T-helper 2 cell (primary cell): ENCODE measurements around the gene ZBP1.

ENCODE experiments used
- DNase-seq, 5 experiments: peaks; one replicate each; pipeline versions ENCODE4 v3.0.0 to v3.0.0-alpha.2; 2012 to 2022
- total RNA-seq, 2 donors: gene quantifications; one replicate each; lab custom pipeline; 2026; lab: John Stamatoyannopoulos, UW

Gene ZBP1, protein sequence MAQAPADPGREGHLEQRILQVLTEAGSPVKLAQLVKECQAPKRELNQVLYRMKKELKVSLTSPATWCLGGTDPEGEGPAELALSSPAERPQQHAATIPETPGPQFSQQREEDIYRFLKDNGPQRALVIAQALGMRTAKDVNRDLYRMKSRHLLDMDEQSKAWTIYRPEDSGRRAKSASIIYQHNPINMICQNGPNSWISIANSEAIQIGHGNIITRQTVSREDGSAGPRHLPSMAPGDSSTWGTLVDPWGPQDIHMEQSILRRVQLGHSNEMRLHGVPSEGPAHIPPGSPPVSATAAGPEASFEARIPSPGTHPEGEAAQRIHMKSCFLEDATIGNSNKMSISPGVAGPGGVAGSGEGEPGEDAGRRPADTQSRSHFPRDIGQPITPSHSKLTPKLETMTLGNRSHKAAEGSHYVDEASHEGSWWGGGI
- total RNA-seq = 21.2 to 36.5 reads per million in 2 donors

DNA sequence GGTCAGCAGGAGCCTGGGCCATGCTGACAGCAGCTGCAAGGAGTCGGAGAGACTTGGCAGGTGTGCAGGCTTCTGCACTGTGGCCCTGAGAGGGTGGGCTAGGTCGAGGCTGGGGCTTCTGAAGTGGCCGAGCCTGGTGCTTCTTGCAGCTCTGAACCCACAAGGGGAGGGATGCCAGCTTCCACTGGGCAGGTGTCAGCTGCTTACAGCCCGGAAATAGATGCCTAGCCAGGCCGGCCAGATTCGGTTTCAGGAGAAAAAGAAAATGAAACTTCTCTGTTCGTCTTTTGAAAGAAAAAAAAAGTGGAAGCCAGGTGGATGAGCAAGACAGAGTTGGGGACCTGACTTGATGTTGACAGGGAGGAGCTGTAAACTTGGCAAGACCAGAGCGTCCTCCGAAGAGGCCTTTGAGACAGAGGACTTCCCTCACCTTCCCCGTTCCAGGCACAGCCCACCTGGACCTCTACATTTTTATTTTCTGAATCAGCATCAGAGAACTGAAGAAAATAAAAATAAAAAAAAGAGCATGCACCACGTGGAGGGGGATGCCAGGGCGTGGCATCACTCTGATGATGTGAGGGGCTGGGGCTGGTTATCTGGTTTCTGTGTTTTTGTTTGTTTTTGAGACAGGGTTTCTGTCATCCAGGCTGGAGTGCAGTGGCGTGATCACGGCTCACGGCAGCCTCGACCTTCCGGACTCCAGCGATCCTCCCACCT, at the start of gene ZBP1:
Gene ZBP1, minus strand, starts transcription at position 153 of the 717 bp plus-strand sequence. Its CDS starts 131 bp downstream, at position 22.
- DNase-seq = peak in 3 of 5 experiments; percentile 31 to 84 (median 65)

DNA sequence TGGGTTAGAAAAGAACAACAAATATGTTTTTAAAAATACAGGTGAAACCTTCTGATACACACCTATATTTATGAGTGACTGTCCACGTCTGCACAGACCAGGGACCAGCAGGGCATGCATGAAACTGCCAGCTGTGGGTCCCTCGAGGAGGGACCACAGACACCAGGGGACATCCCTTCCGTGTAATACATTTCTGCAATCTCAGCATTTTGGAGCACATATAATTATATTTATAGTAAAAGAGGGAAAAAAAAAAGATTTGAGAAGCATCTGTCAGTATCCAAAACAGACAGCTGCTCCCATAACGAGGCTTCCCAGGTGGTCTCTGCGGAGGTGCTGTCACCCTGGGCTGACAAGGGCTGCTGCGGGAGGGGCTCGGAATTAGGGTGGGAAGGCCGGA, 49.4 kb upstream of the ZBP1 start:
- DNase-seq = no peak

DNA sequence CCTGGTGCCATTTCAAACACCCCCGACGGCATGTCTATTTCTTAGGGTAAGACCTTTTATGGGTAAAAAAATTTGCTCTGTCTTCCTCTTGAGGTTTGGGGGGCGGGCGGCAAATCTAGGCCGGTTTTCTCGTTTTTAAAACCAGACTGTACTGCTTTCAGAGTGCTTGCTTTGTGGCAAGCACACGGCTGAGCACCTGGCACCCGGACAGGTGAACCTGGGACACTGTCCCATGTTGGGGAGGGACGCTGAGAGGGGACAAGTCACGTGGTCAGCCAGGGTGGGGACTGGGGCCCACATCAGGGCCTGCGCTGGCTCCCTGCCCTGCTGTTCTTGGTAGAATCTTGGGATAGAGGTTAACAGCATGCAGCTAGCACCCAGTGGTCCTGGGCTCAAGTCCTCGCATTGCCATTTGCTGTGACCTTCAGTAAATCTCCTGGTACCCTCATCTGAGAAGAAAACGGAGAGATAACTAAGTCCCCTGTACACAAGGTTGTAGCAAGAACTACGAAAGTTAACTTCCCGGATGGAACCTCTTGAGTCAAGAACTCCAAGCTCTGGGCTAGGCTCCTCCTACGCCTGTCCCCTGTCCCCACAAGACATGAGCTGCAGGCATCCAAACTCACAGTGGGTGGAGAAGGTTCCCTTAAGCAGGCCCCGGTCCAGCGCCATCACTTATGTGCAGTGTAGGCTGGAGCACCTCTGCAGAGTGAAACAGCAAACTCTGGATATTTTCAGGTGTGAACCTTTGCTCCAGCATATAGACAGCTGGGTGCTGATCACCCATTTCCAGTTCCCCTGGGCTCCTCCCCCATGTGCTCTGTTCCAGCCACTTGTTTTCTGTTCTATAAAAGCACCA, 47.9 kb upstream of the ZBP1 start:
- no peak for DNase-seq

DNA sequence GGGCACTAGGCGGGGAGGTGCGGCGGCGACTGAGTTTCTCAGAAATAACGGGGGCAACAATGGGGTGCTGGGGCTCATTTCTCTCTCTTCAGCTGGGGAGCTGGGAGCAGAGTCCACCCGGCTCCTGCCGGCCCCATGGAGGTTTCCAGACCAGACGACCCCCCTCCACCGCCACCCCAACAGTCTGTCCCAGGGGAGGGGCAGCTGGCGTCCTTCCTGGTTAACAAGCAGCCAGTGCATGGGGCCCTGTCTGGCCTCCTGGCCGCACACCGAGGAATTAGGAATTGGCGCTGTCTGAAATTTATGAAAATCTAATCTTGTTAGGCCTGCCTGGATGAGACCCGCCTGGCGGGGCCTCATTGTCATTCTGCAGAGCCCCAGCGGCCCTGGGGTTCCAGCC, 47.2 kb upstream of the ZBP1 start:
- no peak for DNase-seq

DNA sequence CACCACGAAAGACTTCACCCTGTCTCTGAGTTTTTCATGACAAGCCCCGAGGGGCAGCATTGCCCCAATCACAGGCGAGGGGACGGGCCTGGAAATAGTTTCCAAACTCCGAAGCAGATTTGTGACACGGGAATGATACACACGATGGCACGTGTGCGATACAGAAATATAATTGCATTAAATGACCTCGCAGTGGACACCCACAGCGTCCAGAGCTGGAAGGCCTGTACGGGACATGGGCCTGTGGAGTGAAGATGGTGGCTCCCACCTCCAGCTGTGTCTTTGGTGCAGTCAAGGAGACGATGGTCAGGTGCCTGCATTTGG, 46.6 kb upstream of the ZBP1 start:
- no peak for DNase-seq

DNA sequence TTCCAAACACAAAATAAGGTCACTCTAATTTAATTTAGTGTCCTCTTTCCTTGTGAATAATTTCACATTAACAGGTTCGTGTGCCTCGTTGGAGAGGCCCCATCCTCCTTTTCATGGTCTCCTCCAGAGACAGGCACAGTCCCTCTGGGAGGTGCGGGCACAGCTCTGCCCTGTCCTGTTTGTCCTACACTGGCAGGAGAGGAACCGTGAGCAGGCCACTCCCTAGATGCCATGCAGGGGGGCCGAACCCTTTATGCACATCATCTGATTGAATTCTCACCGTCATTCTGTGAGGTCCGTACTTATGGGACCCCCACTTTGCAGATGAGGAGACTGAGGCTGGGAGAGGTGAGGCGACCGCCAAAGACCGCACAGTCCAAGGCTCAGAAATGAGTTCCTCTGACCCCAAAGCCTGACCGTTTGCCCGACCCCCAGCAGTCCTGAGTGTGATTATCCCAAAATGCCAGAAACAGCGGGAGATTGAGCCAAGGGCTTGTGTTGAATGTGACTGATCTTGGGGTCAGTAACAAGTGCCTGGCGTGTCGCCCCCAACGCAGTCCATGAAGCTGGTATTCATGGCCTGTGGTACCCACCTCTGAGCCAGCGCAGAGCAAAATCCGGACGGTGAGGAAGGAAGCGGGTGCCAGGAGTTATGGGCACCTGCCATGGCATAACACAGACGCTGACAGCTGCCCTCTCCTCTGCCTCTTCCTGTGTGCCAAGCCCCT, 46.0 kb upstream of the ZBP1 start:
- DNase-seq = no peak

DNA sequence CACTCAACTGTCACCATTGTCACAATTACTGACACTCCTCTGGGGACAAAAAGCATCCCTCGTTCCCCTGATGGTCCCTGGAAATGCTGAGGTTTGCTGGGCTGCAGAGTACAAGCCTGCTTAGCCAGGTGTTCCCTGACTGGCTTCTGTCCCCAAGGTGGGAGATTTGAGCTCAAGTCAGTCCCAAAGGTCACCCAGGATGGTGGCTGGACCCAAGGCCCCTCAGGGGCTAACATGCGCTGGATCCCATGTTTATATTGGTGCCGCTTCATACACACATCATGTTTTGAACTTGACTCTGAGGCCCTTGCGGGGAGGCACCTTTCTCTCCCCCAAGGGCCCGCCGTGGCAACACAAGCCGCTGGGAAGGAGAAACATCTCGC, 45.4 kb upstream of the ZBP1 start:
- no peak for DNase-seq

DNA sequence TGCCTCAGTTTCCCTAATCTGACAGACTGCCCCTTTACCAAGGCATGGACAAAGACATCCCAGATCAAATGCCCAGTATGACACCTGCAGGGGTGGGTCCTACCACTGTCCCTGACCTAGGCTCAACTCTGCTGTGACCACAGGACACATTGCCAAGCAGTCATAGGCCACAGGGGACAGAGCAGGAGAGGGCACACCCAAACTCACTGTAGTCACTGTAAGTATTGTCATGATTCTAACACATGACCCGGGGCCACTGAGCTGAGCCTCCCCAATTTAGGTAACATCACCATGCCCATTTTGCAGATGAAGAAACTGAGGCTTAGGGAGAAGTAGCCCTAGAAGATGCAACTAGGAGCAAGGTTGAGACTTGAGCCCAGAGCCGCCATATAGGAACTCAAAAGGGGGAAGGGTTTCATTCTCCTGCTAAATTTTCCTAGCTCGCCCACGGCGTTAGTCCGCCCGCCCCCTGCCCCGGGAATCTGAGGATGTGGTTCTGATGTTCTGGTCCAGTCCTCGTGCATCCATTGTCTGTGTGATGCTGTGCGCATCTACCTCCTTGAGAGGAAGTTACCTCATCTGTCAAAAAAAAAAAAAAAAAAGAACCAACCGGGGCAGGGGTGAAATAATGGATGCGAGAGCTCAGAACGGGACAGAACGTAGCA, 44.8 kb upstream of the ZBP1 start:
- no peak for DNase-seq

DNA sequence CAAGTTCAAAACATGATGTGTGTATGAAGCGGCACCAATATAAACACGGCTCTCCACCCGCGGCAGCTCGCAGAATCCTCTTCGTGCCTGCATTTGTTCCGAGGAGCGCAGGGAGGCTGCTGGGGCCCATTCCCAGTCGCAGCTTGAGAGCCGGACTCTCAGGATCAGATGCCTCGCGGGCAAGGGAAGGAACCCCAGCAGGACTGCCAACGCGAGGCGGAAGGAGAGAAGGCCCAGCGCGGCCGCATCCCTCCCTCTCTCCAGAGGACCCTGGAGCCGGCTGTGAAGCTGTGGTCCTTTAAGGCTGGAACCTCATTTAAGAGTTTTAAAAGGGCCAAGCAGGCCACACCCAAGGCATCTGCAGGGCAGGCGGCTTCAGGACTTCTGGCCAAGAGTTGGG, 44.2 kb upstream of the ZBP1 start:
- DNase-seq = no peak

DNA sequence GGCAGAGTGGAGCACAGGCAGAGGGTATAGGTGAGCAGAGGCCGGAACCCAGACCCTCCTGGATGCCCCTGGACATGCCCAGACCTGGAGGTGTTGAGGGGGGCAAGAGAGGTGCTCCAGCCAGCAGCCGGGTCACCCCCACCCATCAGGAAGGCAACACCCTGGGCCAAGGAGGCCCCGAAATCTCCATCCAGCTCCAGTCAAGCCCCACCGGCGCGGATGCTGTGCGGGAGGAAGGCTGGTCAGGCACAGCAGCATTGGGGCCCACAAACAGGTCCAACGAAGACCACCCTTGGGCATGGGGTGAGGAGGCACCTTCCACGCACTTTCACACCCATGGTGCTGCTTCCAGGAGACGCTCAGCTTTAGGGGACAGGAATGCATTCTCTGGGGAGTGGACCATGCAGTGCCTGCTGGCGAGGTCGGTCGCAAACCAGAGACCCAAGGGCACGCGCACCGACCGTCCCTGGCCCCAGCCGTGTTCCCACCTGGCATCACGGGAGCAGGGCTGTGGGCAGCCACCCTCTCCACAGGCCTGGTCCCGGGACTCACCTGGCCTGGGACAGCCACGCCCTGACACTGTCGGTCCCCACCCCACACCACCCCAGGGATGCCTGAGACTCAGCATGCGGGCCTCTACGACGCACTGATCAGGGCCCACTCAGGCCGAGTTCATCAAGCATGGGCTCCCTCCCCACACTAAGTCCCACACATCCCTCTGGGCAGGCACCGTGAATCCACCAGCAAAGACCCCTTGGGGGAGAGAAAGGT, 43.6 kb upstream of the ZBP1 start:
- DNase-seq = no peak

DNA sequence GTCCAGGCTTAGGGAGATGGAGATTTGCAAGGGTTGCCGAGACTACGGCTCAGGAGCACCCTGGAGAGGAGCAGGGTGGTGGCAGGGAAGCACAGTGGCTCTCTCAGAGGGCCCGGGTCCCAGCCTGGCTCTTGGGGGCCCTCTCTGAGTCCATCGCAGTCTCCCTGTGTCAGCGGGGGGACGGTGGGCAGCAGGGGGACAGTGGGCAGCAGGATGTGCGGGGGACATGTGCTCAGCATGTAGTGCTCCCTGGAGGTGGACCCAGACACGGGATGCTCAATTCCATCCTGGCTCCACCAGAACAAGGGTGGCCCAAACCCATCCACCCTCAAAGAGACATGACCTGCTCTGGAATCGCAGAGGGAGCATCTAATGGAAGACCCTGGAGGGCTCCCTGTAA, 43.0 kb upstream of the ZBP1 start:
- no peak for DNase-seq

DNA sequence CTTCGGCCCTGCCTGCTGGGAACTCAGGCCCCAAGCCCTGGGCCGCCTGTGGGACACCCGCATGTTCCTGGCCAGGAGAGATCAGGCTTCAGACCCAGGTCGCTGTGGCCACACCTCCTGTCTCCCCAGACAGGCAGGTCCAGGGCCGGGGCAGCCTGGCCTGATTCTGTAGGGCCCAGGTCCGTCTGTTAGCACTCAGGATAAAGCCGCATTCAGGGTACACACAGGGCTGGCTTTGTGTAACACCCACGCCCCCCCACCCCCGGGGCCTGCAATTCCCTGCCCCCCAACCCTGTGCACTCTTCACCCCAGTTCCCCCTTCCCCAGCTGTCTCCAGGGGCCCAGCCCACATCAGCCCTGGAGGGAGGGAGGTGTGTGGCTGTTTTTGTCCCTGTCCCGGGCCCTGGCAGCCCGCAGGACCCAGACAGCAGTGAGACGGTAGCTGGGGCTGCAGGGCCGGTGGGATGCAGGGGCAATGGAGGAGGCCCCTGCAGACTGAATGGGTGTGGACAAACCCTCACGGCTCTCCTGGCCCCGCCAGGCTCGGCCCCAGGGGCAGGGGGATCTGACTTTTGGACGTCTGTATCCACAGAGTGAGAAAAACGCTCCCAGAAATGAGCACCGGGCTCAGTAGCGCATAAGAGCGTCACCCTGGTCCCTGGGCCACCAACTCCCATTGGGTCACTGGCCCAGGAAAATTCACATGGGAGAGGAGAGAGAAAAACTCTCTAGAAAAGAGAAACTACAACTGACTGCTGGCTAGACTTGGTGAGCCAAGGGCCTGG, 42.4 kb upstream of the ZBP1 start:
- no peak for DNase-seq

DNA sequence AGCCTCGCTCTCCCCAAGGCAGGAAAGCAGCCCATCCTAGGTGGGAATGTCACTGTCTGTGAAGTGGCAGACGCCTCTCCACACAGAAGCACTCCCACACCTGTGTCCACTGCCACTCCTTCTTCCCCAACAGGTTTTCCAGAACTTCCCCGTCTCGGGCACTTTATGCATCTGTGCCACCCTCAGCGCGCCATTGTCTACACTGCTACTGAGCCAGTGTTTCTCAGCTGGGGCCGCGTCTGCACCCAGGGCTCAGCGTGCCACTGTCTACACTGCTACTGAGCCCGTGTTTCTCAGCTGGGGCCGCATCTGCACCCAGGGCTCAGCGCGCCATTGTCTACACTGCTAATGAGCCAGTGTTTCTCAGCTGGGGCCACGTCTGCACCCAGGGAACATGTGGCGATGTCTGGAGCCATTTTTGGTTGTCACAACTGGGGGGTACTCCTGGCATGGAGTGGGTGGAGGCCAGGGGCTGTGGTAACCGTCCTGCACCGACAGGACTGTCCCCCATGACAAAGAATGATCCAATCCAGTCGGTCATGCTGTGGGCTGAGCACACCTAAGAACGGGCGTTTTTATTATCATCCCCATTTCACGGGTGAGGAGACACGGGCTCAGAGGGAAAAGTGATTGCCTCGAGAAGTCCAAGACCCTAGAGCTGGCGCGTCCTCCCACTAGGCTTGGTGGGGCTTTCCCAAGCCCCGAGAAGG, 41.7 kb upstream of the ZBP1 start:
- no peak for DNase-seq

DNA sequence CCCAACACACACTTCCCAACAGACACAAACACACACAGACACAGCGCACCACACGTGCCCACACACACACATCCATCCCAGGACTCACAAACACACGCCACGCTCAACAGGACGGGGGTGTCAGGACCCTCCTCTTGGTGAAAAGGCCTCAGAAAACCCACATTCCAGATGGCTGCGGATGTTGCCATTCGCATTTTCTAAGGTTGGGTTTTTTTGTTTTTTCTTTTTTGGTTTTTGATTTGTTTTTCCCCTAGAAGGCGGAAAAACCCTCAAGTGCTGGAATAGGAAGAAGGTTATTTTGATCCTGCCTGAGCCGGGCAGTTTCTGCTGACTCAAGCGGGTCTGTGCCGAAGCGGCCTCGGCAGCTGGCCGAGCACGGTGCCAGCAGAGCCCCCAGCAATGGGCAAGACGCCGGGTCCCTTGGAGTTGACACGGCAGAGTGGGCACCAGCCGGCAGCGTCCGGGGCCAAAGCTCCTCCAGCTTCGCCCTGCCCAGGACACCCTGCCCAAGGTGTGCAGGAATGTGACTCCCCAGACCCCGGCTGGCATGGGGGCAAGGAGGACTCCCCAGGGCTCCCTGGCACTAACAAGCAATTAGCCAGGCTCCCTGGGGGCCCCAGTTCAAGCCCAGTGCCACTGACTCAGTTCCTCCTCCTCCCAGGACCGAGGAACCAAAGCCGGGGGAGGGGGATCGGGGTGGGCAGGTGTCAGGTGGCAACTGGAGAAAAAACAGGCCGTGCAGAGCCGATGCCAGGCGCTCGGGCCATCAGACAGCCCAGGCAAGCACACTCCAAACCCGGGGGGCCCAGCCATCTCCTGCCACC, 40.9 kb upstream of the ZBP1 start:
- DNase-seq = no peak

DNA sequence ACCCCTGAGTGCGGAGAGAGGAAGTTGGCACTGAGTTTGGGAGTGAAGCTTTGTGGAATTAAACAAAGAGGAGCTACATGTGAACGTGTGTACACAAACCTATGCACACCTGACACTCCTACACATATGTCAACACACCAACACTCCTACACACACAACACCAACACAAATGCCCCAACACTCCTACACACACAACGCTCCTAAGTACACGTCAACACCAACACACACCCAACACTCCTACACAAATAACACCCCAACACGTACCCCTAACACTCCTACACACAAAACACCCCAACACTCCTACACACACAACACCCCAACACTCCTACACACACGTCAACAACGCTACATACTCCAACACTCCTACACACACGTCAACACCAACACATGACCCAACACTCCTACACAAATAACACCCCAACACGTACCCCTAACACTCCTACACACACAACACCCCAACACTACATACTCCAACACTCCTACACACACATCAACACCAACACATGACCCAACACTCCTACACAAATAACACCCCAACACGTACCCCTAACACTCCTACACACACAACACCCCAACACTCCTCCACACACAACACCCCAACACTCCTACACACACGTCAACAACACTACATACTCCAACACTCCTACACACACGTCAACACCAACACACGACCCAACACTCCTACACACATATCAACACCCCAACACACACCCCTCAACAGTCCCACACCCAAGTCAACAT, 40.1 kb upstream of the ZBP1 start:
- DNase-seq = no peak

DNA sequence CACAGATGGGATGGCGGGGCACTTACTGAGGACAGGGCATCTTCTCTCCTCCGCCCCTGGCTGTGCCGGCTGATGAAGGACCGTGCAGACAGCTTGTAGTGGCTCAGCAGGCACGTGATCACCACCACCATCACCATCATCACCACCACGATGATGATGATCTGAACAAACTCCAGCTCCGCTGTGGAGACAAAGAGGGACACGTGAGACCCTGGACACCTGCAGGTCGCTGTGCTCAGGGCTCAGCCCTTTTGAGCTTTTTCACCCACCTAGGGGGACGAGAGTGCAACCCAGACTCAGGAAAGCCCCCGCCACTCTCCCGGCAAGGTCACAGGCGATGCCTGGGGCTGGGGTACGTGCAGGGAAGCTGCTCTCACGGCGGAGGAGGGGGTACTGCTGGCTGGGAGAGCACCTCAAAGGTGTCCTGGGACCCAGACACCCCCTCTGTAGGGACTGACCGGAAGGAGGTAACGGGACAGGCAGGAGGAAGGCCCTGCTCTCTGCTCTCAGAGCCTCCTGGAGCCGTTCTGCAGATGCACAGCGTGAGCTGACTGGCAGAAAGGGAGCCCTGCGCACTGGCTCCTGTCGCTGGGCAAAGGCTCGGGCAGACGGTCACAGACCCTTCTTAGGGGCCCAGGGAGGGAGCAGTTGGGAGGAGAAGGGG, 39.4 kb upstream of the ZBP1 start:
- DNase-seq = no peak

DNA sequence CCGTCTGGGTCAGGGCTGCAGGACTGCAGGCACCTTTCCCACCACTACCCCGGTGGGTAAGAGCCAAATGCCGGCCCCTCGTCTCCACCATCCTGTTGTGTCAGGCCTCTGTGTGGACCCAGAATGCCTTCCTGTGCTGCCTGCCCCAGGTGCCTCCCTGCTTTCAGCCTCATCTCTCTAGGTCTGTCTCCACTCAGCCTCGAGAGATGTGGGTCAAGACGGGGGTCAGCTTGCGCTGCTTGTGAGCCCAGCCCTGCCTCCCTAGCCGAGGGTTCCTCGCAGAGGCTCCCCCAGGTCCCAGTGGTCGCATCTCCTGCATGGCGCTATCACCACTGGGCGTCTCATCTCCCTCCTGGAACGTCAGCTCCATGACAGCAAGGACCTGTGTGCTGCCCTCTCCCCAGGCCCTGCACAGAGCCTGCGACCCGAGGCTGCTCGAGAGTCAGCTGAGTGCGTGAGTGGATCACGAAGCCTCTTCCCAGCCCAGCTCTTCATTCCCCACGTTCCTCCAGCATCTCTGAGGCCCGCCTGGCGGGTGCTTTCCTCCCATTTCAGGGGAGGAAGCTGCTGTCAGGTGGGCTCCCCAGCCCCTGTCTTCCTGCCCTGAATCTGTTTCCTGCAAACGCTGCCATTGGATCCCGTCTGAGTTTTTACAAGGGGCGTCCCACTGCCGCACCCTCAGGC, 38.7 kb upstream of the ZBP1 start:
- no peak for DNase-seq
